Activated naive CD4-positive, alpha-beta T cell treated with anti-CD3 and anti-CD28 coated beads, Interleukin-2, amount 50 U/mL, for 16 hours (primary cell): ENCODE results near the gene FHIT.
"Not testable (repeated sequence)": the region's sequence is repeated elsewhere in the genome, so short reads cannot be mapped to it uniquely, and the experiment has no call there.

Source experiments
- DNase-seq: peaks from one replicate; pipeline ENCODE4 v3.0.0-alpha.2; 2020

Gene FHIT

DNA sequence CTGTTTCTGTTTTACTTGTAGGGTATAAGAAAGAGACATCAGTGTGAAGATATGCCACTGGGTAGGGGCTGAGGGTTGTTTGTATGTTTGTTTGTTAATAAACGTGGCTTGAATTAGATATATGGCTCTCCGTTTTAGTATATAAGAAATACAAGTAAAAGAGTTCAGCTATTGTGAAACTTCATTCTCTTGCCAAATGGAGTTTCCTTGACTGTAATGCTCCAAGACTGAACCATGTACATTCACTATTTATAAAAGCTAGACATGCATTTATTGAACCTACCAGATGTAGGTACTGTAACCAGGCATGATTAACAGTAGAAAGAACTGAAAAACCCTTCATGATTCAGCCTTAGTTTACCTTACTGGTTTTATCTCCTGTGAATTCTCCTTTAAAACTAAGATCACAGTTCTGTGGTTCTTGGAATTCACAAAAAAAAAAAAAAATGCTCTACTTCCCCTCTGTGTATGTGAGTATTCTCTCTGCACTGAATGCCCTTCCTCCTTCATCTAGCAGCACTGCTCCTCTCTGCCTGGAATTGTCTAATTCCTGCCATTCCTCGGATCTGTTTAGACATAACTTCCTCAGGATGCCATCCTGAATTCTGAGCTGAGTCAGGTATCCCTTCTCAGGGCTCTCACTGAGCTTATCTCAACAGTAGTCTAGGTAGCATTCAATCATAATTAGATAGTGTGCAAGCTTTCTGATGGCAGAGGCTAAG is 504.4 kb downstream of the FHIT start:
- no peak for DNase-seq

DNA sequence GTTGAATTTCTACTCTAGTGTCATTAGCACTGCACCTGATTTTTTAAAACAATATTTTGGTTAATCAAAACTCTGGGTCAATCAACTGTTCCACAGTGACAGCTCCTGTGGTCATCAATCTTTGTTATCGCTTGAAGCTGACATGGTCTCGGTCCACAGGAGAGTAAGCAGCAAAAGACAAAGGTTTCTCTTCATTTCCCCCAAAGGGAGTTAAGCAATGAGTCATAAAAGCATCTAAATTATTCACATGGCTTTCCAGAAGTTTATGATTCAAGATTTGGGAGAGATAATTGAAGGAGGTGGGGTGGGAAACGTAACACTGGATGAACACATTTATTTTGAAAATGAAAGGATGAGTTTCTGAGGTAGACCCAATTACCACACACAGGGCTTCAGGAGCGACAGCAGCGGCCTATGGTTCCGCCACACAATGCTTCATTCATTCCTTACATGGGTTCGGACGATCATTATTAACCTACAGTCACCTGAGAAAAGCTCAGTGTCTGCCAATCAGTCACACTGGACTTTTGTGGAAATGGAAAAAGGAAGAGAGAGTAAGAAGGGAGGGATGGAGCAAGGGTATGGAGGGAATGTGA is 505.1 kb downstream of the FHIT start:
- no peak for DNase-seq

DNA sequence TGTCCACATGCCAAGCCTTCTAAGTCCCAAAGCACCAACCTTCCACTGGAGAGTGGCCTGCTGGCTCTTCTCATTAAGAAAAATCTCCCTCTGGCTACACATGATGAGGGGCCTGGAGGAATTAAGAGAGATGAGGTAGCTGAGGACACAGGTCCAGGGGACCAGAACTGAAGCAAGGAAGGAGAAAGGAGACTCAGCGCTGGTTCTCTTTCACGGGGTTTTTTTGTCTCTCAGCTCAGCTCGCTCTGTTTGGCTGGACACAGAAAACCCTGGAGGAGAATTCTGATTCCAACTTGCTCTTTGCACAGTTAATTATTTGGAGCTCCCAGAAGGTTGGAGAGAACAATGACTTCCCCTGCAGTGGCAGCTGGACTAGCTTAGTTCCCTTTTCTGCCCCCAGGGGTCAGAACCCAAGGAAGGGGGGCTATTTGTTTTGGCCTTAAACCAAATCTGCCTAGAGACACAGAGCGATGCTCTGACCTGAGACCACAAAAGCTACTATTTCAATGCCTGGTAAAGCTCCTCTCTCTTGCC is 507.6 kb downstream of the FHIT start:
- DNase-seq, result no peak

DNA sequence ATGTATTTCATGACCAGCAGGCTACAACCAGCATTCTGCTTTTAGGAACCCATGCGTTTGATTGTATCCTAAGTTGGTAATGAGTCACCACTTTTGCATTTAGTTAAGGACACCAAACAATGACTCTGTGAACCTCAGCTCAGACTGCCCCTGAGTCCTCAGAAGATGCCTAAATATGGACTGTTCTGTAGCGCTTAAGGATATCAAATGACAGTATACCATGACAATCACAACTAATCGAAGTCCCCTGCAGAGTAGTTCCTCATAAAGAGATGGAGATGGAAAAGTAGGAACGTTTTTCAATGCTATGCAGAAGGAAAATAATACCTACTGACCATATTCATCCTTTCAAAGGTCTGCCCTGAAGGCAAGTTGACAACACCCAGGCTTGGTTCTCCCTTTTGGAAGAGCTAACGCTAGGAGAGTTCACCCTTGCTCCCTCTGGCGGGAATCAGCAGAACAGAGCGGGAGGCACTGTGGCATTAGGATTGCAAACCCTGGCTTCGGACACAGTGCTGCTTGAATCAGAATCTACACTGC is 508.6 kb downstream of the FHIT start:
- no peak for DNase-seq

DNA sequence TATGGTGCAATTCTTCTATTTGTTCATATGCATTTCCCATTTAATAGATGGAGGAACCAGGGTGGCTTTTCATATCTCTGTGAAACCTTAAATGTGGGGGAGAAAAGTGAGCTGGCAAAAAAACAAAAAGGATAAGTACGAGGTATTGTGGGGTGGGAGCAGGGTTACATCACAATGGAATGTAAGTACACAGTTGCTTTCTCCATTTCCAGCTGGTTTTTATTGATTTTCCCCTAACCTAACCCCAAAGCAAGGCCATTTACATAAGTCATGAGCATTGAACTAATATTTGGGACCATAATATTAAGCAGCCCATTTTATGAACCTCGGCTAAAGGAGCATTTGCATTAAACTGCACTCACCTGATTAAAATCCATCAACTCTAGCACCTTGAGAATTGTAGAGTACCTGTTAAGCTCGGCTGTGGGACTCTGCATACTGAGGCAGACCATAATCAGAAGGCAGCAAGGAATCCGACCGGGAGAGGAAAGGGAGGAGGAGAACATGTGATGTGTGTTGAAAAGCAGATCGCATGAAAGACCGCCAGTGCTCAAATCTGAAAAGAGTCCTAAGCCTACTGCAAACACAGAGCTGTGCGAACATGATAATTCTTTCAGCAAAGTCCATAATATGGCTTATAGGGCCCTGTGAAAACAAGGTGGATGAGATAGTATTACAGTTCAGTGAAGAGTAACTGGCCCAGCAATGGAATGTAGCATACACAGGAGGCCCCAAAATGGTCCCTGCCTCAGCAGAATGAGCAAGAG is 513.4 kb downstream of the FHIT start:
- DNase-seq, result no peak

DNA sequence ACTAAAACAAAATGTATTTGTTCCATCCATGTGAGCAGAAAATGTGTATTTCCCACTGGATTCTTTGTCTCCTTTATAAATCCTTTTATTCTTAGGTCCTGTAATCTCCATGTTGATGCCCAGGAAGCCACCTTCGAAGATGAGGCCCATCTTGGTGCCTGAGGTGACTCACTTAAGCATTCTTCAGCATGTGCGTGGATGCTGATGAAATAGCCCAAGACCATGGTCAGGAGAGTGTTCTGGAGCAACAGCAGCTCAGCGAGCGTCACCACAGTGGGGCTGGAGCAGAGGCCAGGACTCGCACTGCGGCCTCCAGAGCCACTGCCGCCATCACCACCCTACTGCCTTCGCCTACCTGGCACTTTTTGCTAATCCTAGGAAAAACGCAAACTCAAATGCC is 520.9 kb downstream of the FHIT start:
- no peak for DNase-seq

DNA sequence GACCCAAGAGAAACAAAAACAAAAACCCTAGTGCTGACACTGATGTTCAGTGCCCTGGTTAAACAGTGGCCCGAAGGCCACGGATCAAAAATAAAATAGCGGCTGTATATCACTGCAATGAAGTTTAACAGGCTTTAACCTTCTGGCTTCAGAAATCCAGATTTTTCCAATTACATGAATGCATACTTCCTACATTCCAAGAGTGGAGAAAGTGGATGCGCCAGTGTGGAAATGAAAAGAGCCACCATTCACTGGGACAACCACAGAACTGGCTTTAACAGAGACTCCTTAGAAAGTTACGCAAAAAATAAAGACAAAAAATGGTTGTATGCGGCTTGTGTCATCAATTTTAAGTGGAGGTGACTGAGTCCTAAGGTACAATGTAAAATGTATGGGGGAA is 522.2 kb downstream of the FHIT start:
- DNase-seq, result no peak

DNA sequence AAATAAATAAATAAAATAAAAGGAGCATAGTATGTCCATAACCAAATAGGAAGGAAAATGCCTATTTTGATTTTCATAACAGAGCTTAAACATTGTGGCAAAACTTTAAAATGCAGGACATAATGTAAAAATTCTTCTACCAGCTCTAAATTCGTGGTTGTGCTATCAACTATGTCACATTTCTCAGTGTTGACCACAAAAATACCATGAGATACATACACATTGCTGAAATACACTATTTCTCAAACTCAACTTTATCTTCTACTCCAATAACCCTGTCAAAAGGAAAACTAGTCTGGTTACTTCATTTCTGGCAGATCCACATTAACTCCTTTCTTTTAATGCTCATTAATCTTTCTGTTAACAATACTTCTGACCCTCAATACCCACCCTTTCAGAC is 523.2 kb downstream of the FHIT start:
- no peak for DNase-seq

DNA sequence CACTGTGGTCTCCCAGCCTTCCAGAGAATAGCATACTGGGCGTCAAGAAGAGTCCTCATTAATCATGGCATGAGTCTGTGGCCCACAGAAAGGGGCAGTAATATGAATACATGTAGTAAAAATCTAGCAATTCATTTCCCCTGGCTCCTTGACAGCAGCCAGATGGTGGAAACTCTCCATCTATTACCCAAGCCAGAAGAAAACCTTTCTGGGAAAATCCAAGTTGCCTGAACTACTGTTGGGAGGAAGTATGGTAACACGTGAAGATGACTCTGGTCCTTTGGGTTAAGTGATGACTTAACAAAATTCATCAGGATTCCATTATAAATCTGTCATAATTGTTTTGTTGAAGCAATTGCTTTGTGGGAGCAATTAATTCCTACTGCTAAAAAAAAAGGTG is 530.5 kb downstream of the FHIT start:
- no peak for DNase-seq

DNA sequence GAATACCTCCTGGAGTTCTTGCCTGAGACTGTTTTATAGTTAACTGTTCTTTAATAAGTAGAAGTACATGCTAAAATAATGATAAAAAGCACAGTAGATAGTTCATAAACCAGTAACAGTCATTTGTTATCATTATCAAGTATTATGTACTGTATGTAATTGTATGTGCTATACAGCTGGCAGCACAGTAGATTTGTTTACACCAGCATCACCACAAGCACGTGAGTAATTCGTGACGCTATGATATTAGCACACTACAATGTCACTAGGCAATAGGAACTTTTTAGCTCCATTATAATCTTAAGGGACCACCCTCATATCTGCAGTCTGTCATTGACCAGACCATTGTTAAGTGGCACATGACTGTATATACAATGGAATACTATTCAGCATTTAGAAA is 534.7 kb downstream of the FHIT start:
- DNase-seq, result no peak

DNA sequence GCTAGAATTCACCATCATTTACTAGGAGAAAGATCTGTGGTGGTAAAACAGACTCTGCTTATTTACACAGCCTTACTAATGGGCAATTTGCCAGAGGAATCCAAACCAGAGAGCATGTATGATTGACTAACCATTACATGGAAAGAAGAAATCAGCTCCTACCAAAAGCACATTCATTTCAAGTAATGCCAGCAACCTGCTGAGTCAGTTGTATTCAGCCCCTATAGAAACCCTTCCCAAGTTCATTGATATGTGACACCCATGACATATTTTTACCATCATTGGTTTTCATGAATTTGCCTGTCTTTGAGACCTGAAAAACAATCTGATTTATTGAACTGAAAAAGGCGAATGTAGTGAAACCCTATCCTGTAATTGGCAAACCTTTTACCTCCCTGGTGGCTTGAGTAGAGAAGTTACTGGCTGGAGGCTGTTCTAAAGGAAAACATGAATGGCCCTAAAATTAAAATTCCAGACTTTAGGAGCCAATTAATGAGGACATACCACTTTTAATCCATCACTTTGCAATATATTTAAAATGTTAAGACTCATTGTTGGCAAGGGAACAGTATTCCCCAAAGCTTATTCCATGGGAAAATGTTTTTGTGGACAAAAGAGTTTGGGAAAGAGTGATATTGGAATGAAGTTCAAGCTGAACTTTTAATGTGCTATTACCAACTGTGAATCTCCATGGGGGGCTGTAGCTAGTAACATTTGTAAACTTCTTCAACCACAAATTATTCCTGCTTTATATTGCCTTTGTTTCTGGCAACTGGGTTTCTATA is 542.9 kb downstream of the FHIT start:
- no peak for DNase-seq

DNA sequence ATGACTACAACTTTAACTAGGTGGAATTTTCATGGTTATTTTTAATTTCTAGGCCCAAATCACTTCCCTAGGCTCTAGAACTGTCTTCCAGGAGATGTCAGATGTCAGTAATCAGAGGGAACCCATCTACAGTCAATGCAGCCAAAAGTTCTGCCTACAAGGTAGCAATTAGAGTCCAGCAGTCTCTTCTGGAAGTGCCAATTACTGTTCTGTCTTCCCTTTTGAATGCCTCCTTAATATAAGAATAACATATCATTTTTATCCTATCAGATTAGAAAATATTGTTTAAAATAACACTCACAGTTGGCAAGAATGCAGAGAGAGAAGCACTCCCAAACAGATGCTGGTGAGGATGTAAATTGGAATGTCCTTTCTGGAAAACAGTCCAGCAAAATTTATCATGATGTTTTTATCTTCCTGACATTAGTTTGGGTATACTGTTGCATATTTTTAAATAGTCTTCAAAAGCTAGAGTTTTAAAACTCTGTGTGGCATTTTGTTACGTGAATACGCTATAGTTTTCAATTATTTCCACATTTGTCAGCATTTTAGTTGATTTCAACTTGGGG is 543.7 kb downstream of the FHIT start:
- DNase-seq, result no peak

DNA sequence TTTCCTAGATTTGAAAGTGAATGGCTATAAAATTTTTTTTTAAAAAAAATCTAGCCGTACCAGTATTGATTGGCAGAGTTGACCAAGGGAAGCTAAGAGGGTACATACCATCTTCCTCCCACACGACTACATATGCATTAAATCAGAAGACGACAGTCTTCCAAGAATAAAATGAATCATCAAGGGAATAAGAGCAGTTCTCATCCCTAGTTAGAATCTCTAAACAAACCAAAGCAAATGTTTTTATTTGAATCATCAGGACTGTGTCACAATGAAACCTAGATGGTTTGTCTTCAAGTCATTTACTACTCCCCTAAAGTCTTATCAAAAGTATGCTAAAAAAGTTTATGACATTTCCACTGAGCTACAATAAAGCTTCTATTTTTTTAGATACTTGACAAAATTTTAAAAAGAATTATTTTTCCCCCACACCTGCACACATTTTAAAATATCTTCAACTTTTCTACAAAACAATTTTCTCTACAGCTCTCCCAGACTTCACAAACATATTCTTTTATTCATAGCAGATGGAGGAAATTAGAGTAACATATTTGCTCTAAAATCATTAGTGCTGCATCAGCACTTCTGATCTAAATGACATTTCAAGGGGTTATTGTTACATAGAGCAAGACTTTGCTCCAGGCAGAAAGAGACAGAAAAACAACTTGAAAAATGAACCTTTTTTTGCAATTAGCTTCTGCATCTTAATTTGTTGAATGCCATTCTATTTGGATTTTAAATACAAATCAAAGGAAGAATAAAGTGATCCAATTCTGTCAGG is 547.1 kb downstream of the FHIT start:
- no peak for DNase-seq

DNA sequence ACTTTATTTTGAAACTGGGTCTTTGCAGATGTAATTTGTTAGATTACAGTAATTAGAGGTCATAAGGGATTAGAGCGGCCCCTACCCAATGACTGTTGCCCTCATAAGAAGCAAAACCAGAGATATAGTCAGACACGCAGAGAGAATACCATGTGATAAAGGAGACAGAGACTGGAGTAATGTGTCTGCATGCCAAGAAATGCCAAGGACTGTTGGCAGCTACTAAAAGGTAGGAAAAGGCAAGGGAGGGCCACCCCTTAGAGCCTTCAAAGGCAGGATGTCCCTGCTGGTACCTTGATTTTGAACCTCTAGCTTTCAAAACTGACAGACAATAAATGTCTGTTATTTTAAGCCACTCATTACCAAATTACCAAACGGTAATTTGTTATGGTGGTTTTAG is 548.2 kb downstream of the FHIT start:
- DNase-seq, result no peak

DNA sequence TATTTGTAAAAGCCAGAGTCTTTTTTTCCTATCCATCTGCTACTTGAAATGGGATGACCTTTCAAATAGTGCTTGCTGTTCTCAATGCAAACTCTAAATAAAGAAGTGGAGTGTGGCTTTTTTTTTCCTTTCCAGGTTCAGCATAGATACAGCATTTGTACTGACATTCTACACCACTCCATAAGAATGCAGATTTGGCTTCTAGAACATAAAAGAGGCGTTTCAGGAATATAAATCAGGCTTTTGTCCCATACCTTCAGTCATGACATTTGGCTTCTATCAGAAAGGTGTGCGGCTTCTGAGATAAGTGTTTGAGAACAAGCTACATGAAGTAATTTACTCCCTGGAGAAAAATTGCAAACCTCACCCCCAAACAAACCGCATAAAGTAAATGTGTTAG is 553.1 kb downstream of the FHIT start:
- DNase-seq, result no peak

DNA sequence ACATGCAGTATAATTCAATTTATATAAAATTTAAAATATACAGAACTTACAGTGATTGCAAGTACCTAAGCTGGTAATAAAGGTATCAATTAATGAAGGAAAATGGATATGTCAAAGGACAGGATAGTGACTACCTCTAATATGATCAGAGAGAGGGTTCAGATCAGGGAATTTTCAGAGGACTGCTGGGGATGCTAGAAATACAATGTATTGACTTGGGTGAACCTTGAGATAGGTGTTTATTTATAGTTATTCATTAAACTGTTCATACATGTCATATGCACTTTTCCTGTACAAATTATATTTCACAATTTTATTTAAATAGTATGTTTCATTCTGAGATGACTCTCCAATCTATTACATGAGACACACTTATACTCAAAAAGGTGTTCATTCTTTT is 554.1 kb downstream of the FHIT start:
- no peak for DNase-seq

DNA sequence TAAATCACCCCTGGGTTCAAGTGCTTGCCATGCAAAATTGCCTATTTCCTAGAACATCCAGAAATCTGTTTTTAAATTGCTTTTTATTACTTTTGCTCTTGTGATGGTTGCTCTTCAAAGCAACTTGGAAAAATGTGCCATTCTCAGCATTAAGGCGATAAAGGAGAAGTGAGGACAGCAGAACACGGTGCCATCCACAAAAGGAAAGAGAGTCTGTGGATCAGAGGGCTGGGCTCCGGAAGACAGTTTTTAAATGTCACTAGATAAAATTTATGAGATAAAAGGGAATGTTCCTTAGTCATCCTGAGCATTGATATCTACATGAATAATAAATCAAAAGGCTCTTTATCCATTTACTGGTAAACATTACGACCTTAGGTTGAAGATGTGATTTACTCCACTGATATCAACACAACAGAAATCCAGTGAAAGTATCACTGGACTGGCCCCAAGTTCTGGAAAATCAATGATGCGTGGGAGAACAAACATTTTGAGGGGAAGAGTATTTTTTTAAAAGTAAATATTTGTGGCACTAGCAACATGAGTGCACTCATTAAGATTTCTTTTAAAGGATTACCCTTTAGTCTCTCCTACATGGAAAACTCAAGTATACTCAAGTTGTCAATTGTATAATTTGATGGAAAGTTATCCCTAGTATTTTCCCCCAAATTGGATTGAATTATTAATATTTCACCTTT is 554.7 kb downstream of the FHIT start:
- no peak for DNase-seq

DNA sequence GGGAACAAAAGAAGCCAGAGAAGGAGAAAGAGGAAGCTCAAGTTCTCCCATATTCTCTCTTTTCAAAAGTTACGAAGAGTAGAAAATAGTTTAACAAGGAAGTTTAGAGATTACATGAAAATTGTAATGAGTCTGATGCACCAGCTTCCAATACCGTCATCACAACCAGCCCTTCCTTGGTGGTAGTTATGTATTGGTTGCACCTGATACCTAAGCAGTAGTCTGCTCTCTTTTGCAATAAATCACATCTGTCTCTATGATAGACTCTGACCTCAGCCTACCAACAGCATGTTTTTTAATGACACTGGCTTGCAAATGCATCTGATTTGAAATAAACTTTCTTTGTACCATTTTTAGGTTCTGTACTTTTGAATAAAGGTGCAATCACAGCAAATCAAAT is 575.8 kb downstream of the FHIT start:
- DNase-seq, result no peak

DNA sequence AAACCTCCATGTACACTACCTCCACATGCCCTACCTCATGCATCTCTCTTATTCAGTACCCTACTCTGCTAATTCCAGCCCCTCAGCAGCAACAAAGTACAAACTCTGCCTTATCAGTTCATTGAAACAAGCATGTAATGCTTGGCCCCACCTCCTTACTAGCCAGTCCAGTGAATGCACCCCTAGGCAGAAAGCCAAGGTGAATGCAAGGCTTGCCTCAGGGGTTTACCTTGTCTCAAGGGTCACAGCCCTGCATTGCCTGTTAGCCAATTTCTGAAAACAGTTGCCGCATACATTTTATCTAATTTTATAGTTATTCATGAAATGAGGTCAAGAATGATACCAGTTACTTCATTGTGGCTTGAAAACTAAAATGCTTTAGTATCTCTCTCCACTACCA is 576.4 kb downstream of the FHIT start:
- no peak for DNase-seq

DNA sequence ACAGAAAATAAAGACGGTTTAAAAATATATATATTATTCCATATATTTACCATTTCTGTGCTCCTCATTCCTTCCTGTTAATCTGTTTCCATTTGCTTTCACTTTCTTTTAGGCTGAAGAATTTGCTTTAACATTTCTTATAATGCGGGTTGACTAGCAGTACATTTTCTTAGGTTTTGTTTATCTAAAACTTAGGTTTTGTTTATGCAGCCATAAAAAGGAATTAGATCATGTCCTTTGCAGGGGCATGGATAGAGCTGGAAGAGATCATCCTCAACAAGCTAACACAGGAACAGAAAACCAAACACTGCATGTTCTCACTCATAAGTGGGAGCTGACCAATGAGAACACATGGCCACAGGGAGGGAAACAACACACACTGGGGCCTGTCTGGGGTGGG is 578.1 kb downstream of the FHIT start:
- DNase-seq, result no peak

DNA sequence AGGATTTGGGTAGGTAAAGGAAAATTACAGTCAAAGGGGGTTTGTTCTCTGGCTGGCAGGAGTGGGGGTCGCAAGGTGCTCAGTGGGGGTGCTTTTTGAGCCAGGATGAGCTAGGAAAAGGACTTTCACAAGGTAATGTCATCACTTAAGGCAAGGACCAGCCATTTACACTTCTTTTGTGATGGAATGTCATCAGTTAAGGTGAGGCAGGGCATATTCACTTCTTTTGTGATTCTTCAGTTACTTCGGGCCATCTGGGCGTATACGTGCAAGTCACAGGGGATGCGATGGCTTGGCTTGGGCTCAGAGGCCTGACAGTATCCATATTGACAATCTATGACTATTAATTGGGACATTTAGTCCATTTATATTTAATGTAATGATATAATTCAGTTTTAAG is 578.9 kb downstream of the FHIT start:
- not testable (repeated sequence) for DNase-seq
